ENCODE measurements around the gene ASCL5. TPM values are rescaled to one million over a fixed set of nuclear protein-coding genes. Genes with fewer than 3 reads are reported as not detected.

ASCL5 gene
- total RNA-seq, 1 donor from 2014 or later = under 0.01 TPM

DNA sequence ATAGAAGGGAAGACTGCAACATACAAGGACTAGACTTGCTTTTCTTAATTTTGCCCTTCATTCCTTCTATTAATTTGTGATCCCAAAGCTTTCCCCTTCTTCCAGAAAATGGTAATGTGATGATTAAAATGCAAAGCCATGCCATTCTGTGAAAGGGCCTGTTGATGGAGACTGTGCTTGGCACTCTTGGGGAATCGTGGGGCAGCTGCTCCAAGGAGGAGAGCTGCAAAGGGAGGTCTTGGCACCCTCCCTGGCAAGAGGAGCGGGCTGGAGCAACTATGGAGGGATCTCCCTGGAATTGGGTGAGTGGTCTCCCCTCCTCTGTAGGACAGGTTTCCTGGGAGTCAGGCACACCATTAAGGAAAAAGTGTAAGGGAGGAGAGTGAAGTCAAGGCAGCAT lies 31.4 kb downstream of the ASCL5 start:
- DNase-seq (ENCODE audit: low read depth) = no peak
- H3K36me3 ChIP-seq (ENCODE audit: control insufficient read depth, insufficient read depth, low read length) = no peaks in the 10 kb centered on the region
- no peak for TF ChIP-seq CTCF (IDR thresholded peaks at IDR 0.05; ENCODE audit: insufficient read depth, low read length, severe bottlenecking)
- no peaks in the 10 kb centered on the region for H3K27me3 ChIP-seq (ENCODE audit: control insufficient read depth, insufficient read depth, low read length)
- FAIRE-seq = no peak
- no peak overlapping the region for H3K4me3 ChIP-seq (ENCODE audit: low read depth, low read length)

DNA sequence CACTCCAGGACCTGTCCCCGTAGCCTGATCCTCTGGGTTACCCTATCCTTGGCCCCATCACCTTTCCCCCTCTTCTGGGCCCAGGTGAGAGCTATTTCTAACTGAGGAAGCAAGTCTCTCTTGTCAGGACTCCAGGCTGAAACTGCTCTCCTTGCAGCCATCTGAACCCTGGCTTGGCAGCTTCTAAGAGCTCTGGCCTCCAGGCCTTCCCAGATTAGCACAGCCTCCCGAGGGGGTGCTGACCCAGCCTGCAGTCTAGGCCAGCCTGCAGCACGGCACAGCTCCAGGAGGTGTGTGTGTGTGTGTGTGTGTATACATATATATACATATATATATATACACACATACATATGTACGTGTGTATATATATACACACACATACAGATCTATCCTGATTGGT lies 32.2 kb downstream of the ASCL5 start:
- no peaks in the 10 kb centered on the region for H3K27me3 ChIP-seq (ENCODE audit: control insufficient read depth, insufficient read depth, low read length)
- no peak for TF ChIP-seq CTCF (IDR thresholded peaks at IDR 0.05; ENCODE audit: insufficient read depth, low read length, severe bottlenecking)
- no peak for DNase-seq (ENCODE audit: low read depth)

DNA sequence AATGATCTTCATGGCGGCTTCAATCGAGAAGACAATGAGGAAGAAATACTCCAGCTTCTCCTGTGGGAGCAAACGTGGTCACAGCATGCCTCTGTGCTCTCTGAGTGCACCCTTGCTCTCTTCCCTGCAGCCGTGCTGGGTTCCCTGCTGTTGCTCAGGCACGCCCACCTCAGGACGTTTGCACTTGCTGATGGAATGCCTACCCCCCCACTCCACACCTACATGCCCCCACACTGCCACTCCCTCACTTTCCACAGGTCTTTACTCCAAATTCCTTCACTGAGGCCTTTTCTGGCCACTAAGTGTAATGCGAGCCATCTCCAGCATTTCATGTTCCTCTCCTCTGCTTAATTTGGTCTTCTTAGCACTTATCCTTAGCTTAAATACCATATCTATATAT lies 33.0 kb downstream of the ASCL5 start:
- no peak overlapping the region for H3K4me3 ChIP-seq (ENCODE audit: low read depth, low read length)
- no peaks in the 10 kb centered on the region for H3K36me3 ChIP-seq (ENCODE audit: control insufficient read depth, insufficient read depth, low read length)
- H3K27me3 ChIP-seq (ENCODE audit: control insufficient read depth, insufficient read depth, low read length) = no peaks in the 10 kb centered on the region
- DNase-seq (ENCODE audit: low read depth) (no peak), FAIRE-seq (no peak)
- TF ChIP-seq CTCF (IDR thresholded peaks at IDR 0.05; ENCODE audit: insufficient read depth, low read length, severe bottlenecking) = no peak

More for the DNA sequence above, 32.2 kb downstream of the ASCL5 start:
- Histone ChIP-seq H3K36me3 (ENCODE audit: control insufficient read depth, insufficient read depth, low read length) (no peaks in the 10 kb centered on the region), H3K4me3 (ENCODE audit: low read depth, low read length) (no peak overlapping the region)
- no peak for FAIRE-seq

- no peak for TF ChIP-seq CTCF (IDR thresholded peaks at IDR 0.05; ENCODE audit: insufficient read depth, low read length, severe bottlenecking)
- Histone ChIP-seq H3K4me3 (ENCODE audit: low read depth, low read length) (no peak overlapping the region), H3K27me3 (ENCODE audit: control insufficient read depth, insufficient read depth, low read length) (no peaks in the 10 kb centered on the region), H3K36me3 (ENCODE audit: control insufficient read depth, insufficient read depth, low read length) (no peaks in the 10 kb centered on the region)
- DNase-seq (ENCODE audit: low read depth) (no peak), FAIRE-seq (no peak)
Measured at GRCh38 chr1:201093561-201093960, 33.4 kb downstream of the ASCL5 start.

- FAIRE-seq (no peak), DNase-seq (ENCODE audit: low read depth) (no peak)
- no peak for TF ChIP-seq CTCF (IDR thresholded peaks at IDR 0.05; ENCODE audit: insufficient read depth, low read length, severe bottlenecking)
- Histone ChIP-seq H3K27me3 (ENCODE audit: control insufficient read depth, insufficient read depth, low read length) (no peaks in the 10 kb centered on the region), H3K36me3 (ENCODE audit: control insufficient read depth, insufficient read depth, low read length) (no peaks in the 10 kb centered on the region), H3K4me3 (ENCODE audit: low read depth, low read length) (no peak overlapping the region)
Measured at GRCh38 chr1:201092738-201093137, 34.2 kb downstream of the ASCL5 start.

GRCh38 chr1:201091256-201091655 lies 35.7 kb downstream of the ASCL5 start:
- no peaks in the 10 kb centered on the region for H3K27me3 ChIP-seq (ENCODE audit: control insufficient read depth, insufficient read depth, low read length)
- H3K4me3 ChIP-seq (ENCODE audit: low read depth, low read length) = no peak overlapping the region
- no peak for DNase-seq (ENCODE audit: low read depth)
- H3K36me3 ChIP-seq (ENCODE audit: control insufficient read depth, insufficient read depth, low read length) = no peaks in the 10 kb centered on the region
- no peak for FAIRE-seq
- no peak for TF ChIP-seq CTCF (IDR thresholded peaks at IDR 0.05; ENCODE audit: insufficient read depth, low read length, severe bottlenecking)

All from bronchial epithelial cell (primary cell).